ENCODE measurements around the gene ZNF805. TPM values are rescaled to one million over a fixed set of nuclear protein-coding genes. Genes with fewer than 3 reads are reported as not detected.
A peak's percentile ranks its signal among the peaks of the same experiment; 100 is the strongest.

The ZNF805 gene
- total RNA-seq, 2 donors from 2014 or later = 23.0 to 30.7 TPM

- TF ChIP-seq CTCF (IDR thresholded peaks at IDR 0.05) = no peak
- H3K27me3 ChIP-seq (replicated peaks; ENCODE audit: insufficient read depth) = no peaks in the 10 kb centered on the region
Observed at GRCh38 chr19:57282011-57282643, 41.7 kb downstream of the ZNF805 start.

GRCh38 chr19:57288373-57288772 is 47.9 kb downstream of the ZNF805 start:
- H3K36me3 ChIP-seq = peaks cover 89% of the 10 kb centered on the region
- no peaks in the 10 kb centered on the region for H3K27me3 ChIP-seq (replicated peaks; ENCODE audit: insufficient read depth)
- no peak overlapping the region for H3K4me3 ChIP-seq
- no peak for TF ChIP-seq CTCF (IDR thresholded peaks at IDR 0.05)
- DNase-seq (ENCODE audit: low spot score) (no peak), ATAC-seq (ENCODE audit: insufficient number of reproducible peaks, low FRiP score, low read depth) (no peak)
- no peaks in the 10 kb centered on the region for H3K4me1 ChIP-seq (ENCODE audit: control insufficient read depth in 1 of 2, low read depth in 2 of 2)
- no peak overlapping the region for H3K27ac ChIP-seq
- H3K9me3 ChIP-seq = peaks cover 37% of the 10 kb centered on the region

More at GRCh38 chr19:57282011-57282643, 41.7 kb downstream of the ZNF805 start:
- Histone ChIP-seq H3K4me3 (peak overlapping the region; percentile 89), H3K9me3 (no peaks in the 10 kb centered on the region), H3K27ac (no peak overlapping the region), H3K36me3 (peaks cover 30% of the 10 kb centered on the region), H3K4me1 (ENCODE audit: control insufficient read depth in 1 of 2, low read depth in 2 of 2) (peaks cover 17 to 18% of the 10 kb centered on the region in 2 donors)
- DNase-seq (ENCODE audit: low spot score) (no peak), ATAC-seq (ENCODE audit: insufficient number of reproducible peaks, low FRiP score, low read depth) (no peak)

GRCh38 chr19:57290970-57291369 is 50.5 kb downstream of the ZNF805 start:
- H3K27ac ChIP-seq = no peak overlapping the region
- H3K27me3 ChIP-seq (replicated peaks; ENCODE audit: insufficient read depth) = no peaks in the 10 kb centered on the region
- peaks cover 61% of the 10 kb centered on the region for H3K9me3 ChIP-seq
- no peak for TF ChIP-seq CTCF (IDR thresholded peaks at IDR 0.05)
- H3K36me3 ChIP-seq = peaks cover 77% of the 10 kb centered on the region
- H3K4me3 ChIP-seq = no peak overlapping the region
- DNase-seq (ENCODE audit: low spot score) (no peak), ATAC-seq (ENCODE audit: insufficient number of reproducible peaks, low FRiP score, low read depth) (no peak)
- H3K4me1 ChIP-seq (ENCODE audit: control insufficient read depth in 1 of 2, low read depth in 2 of 2) = no peaks in the 10 kb centered on the region

DNA sequence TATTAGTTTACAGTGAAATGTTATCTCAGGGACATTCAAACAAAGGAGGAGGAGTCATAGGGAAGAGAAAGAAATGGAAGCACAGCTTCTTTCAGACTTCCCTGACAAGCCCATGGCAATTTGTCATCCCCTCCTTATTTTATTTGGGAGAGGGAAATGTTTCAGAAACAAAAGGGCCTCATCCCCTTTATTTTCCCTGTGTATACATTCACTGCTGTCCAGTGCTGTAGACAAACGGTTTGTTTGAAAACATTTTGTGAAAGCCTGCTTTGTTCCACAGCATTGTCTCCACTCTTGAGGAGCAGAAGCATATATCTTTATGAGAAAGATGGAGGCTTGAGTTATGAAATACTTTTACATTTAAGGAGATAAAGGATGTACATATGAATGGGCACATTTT is 52.1 kb downstream of the ZNF805 start:
- no peak for TF ChIP-seq CTCF (IDR thresholded peaks at IDR 0.05)
- no peak overlapping the region for H3K4me3 ChIP-seq
- H3K27ac ChIP-seq = no peak overlapping the region
- no peaks in the 10 kb centered on the region for H3K4me1 ChIP-seq (ENCODE audit: control insufficient read depth in 1 of 2, low read depth in 2 of 2)
- no peaks in the 10 kb centered on the region for H3K27me3 ChIP-seq (replicated peaks; ENCODE audit: insufficient read depth)
- no peak for DNase-seq (ENCODE audit: low spot score)
- ATAC-seq (ENCODE audit: insufficient number of reproducible peaks, low FRiP score, low read depth) = no peak
- peaks cover 71% of the 10 kb centered on the region for H3K36me3 ChIP-seq
- peaks cover 66% of the 10 kb centered on the region for H3K9me3 ChIP-seq

DNA sequence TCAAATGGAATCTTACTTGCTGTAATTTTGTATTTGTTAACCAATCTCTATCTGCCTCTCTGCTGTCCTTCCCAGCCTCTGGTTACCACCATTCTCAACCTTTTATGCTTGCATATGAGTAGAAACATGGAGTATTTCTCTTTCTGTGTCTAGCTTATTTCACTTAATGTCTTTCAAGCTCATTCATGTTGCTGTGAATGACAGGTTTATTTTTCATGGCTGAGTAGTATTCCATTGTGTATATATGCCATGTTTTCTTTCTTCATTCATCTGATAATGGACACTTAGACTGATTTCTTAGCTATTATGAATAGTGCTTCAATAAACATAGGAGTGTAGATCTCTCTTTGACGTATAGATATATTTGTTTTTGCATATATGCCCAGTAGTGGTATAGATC is 53.3 kb downstream of the ZNF805 start:
- H3K9me3 ChIP-seq = peaks cover 68% of the 10 kb centered on the region
- H3K27ac ChIP-seq = no peak overlapping the region
- ATAC-seq (ENCODE audit: insufficient number of reproducible peaks, low FRiP score, low read depth) = no peak
- H3K4me1 ChIP-seq (ENCODE audit: control insufficient read depth in 1 of 2, low read depth in 2 of 2) = no peaks in the 10 kb centered on the region
- no peaks in the 10 kb centered on the region for H3K27me3 ChIP-seq (replicated peaks; ENCODE audit: insufficient read depth)
- DNase-seq (ENCODE audit: low spot score) = no peak
- TF ChIP-seq CTCF (IDR thresholded peaks at IDR 0.05) = no peak
- peaks cover 59% of the 10 kb centered on the region for H3K36me3 ChIP-seq
- H3K4me3 ChIP-seq = no peak overlapping the region

Data from thoracic aorta (tissue), 2 donors.